H9 (cell line): ENCODE results near the gene CHURC1. TPM values are rescaled to one million over a fixed set of nuclear protein-coding genes. Genes with fewer than 3 reads are reported as not detected.

Experiments
- DNase-seq: peaks from one replicate; pipeline ENCODE4 v3.0.0-alpha.2; 2017
- H2AFZ ChIP-seq: one replicate; pipeline ENCODE4 v1.6.1; 2013; ENCODE audit warnings: mild to moderate bottlenecking, low read length, control low read depth, moderate library complexity
- H2AK5ac ChIP-seq: 2 replicates; pipeline ENCODE4 v1.6.1; 2013; ENCODE audit warnings: low read length, control low read depth, mixed read lengths; ENCODE audit not compliant: insufficient read length
- H2BK120ac ChIP-seq: one replicate; pipeline ENCODE4 v1.6.1; 2013; ENCODE audit warnings: low read depth, mild to moderate bottlenecking, low read length, control low read depth, inconsistent platforms; ENCODE audit not compliant: poor library complexity, severe bottlenecking
- H2BK12ac ChIP-seq: 2 replicates; pipeline ENCODE4 v1.6.1; 2013; ENCODE audit warnings: low read length, control low read depth, mixed read lengths, low read depth; ENCODE audit not compliant: insufficient read length
- H2BK15ac ChIP-seq: 2 replicates; pipeline ENCODE4 v1.6.1; 2013; ENCODE audit warnings: low read depth, low read length, control low read depth
- H2BK20ac ChIP-seq: one replicate; pipeline ENCODE4 v1.6.1; 2013; ENCODE audit warnings: low read depth, mild to moderate bottlenecking, low read length, control low read depth, inconsistent platforms; ENCODE audit not compliant: poor library complexity, severe bottlenecking
- H2BK5ac ChIP-seq: 2 replicates; pipeline ENCODE4 v1.6.1; 2013; ENCODE audit warnings: low read length, control low read depth, mixed read lengths; ENCODE audit not compliant: insufficient read length
- H3K14ac ChIP-seq: 2 replicates; pipeline ENCODE4 v1.6.1; 2013; ENCODE audit warnings: low read length, control low read depth; ENCODE audit not compliant: insufficient read depth
- H3K18ac ChIP-seq: 2 replicates; pipeline ENCODE4 v1.6.1; 2013; ENCODE audit warnings: low read depth, mild to moderate bottlenecking, mixed read lengths, low read length, control low read depth; ENCODE audit not compliant: insufficient read length
- H3K23ac ChIP-seq: 2 replicates; pipeline ENCODE4 v1.6.1; 2013; ENCODE audit warnings: low read length, control low read depth, mixed read lengths, low read depth; ENCODE audit not compliant: insufficient read length
- H3K23me2 ChIP-seq: 2 replicates; pipeline ENCODE4 v1.6.1; 2013; ENCODE audit warnings: low read depth, mild to moderate bottlenecking, mixed read lengths, low read length, control low read depth; ENCODE audit not compliant: insufficient read length, poor library complexity, severe bottlenecking
- H3K27ac ChIP-seq: 2 replicates; pipeline ENCODE4 v1.5.1; 2013; ENCODE audit warnings: low read length, control low read depth, mixed read lengths, low read depth; ENCODE audit not compliant: insufficient read length
- H3K27me3 ChIP-seq: 2 replicates; pipeline ENCODE4 v1.6.1; 2013; ENCODE audit warnings: low read length, control low read depth, inconsistent platforms; ENCODE audit not compliant: insufficient read depth
- H3K4ac ChIP-seq: 2 replicates; pipeline ENCODE4 v1.6.1; 2013; ENCODE audit warnings: low read depth, mild to moderate bottlenecking, control low read depth, inconsistent platforms, low read length, moderate library complexity
- H3K4me1 ChIP-seq: 2 replicates; pipeline ENCODE4 v1.6.1; 2013; ENCODE audit warnings: low read length, control low read depth, inconsistent platforms; ENCODE audit not compliant: insufficient read depth
- H3K4me2 ChIP-seq: 2 replicates; pipeline ENCODE4 v1.6.1; 2013; ENCODE audit warnings: low read length, control low read depth, mixed read lengths; ENCODE audit not compliant: insufficient read length, insufficient read depth
- H3K56ac ChIP-seq: 2 replicates; pipeline ENCODE4 v1.6.1; 2013; ENCODE audit warnings: low read depth, mild to moderate bottlenecking, mixed read lengths, low read length, control low read depth; ENCODE audit not compliant: insufficient read length
- H3K79me1 ChIP-seq: 2 replicates; pipeline ENCODE4 v1.6.1; 2013; ENCODE audit warnings: low read depth, mild to moderate bottlenecking, moderate library complexity, low read length, control low read depth, inconsistent platforms; ENCODE audit not compliant: insufficient read depth, poor library complexity, severe bottlenecking
- H3K79me2 ChIP-seq: 2 replicates; pipeline ENCODE4 v1.6.1; 2013; ENCODE audit warnings: low read length, control low read depth, inconsistent platforms; ENCODE audit not compliant: insufficient read depth
- H3K9ac ChIP-seq: 2 replicates; pipeline ENCODE4 v1.6.1; 2013; ENCODE audit warnings: low read length, control low read depth, mixed read lengths; ENCODE audit not compliant: insufficient read length; ENCODE audit errors: extremely low read depth
- H3K9me3 ChIP-seq: one replicate; pipeline ENCODE4 v1.6.1; 2013; ENCODE audit warnings: low read depth, low read length, inconsistent platforms; ENCODE audit not compliant: control insufficient read depth
- H3T11ph ChIP-seq: one replicate; pipeline ENCODE4 v1.6.1; 2013; ENCODE audit warnings: mild to moderate bottlenecking, low read length, control low read depth, inconsistent platforms
- H4K20me1 ChIP-seq: one replicate; pipeline ENCODE4 v1.6.1; 2013; ENCODE audit not compliant: control insufficient read depth, insufficient read length, insufficient read depth
- H4K5ac ChIP-seq: 2 replicates; pipeline ENCODE4 v1.6.1; 2013; ENCODE audit warnings: low read depth, mild to moderate bottlenecking, mixed read lengths, low read length, control low read depth; ENCODE audit not compliant: insufficient read length
- H4K8ac ChIP-seq: replicated peaks from 2 replicates; pipeline ENCODE4 v1.6.1; 2013; ENCODE audit warnings: low read length, control low read depth, mixed read lengths, low read depth; ENCODE audit not compliant: insufficient read length
- H4K91ac ChIP-seq: 2 replicates; pipeline ENCODE4 v1.6.1; 2013; ENCODE audit warnings: low read depth, mild to moderate bottlenecking, moderate library complexity, mixed read lengths, low read length, control low read depth; ENCODE audit not compliant: insufficient read length
- H3K27ac Mint-ChIP-seq, 3 experiments: 2 replicates in 2 of 3; 3 replicates in 1 of 3; pipeline ENCODE4 v1.8.0; 2020 to 2021; ENCODE audit warnings: mixed read lengths in 3 of 3, mild to moderate bottlenecking in 1 of 3, moderate library complexity in 1 of 3
- H3K27me3 Mint-ChIP-seq: 2 replicates; pipeline ENCODE4 v1.8.0; 2021; ENCODE audit warnings: low read depth, mild to moderate bottlenecking, moderate library complexity, mixed read lengths
- H3K36me3 Mint-ChIP-seq, 3 experiments: 2 replicates in 2 of 3; 3 replicates in 1 of 3; pipeline ENCODE4 v1.8.0; 2020 to 2021; ENCODE audit warnings: low read depth in 3 of 3, mixed read lengths in 3 of 3; ENCODE audit not compliant: insufficient read depth in 1 of 3
- H3K4me1 Mint-ChIP-seq, 2 experiments: 2 replicates each; pipeline ENCODE4 v1.8.0; 2020; ENCODE audit warnings: mixed read lengths in 2 of 2
- H3K4me3 Mint-ChIP-seq, 2 experiments: 2 replicates in 1 of 2; 3 replicates in 1 of 2; pipeline ENCODE4 v1.8.0; 2020 to 2021; ENCODE audit warnings: mild to moderate bottlenecking in 2 of 2, mixed read lengths in 2 of 2, moderate library complexity in 1 of 2
- H3K9me3 Mint-ChIP-seq, 2 experiments: 2 replicates in 1 of 2; 3 replicates in 1 of 2; pipeline ENCODE4 v1.8.0; 2020; ENCODE audit warnings: mild to moderate bottlenecking in 2 of 2, mixed read lengths in 2 of 2, moderate library complexity in 1 of 2
- WGBS: extraction: QIAGEN DNeasy Blood & Tissue Kit; methylation state at CpG from one replicate; pipeline ENCODE4 v1.1.7; 2013; ENCODE audit warnings: missing lambda C conversion rate, low lambda C conversion rate, mixed read lengths; ENCODE audit not compliant: insufficient read length; ENCODE audit errors: extremely low coverage; 5-methylcytosine and 5-hydroxymethylcytosine counted together
- total RNA-seq: library from RNA; stranded (reverse); gene quantifications from 2 replicates; pipeline ENCODE4 v1.2.1, GENCODE V29; 2021
- TF ChIP-seq, protein P1 (sequence below): fragments of 200-600 bp; sonication (generic); conservative IDR thresholded peaks from 3 replicates; pipeline ENCODE4 v1.8.0; 2021; ENCODE audit warnings: antibody characterized with exemption, mild to moderate bottlenecking

The CHURC1 gene
- total RNA-seq, 1 experiment from 2014 or later, result 58.7 TPM

DNA sequence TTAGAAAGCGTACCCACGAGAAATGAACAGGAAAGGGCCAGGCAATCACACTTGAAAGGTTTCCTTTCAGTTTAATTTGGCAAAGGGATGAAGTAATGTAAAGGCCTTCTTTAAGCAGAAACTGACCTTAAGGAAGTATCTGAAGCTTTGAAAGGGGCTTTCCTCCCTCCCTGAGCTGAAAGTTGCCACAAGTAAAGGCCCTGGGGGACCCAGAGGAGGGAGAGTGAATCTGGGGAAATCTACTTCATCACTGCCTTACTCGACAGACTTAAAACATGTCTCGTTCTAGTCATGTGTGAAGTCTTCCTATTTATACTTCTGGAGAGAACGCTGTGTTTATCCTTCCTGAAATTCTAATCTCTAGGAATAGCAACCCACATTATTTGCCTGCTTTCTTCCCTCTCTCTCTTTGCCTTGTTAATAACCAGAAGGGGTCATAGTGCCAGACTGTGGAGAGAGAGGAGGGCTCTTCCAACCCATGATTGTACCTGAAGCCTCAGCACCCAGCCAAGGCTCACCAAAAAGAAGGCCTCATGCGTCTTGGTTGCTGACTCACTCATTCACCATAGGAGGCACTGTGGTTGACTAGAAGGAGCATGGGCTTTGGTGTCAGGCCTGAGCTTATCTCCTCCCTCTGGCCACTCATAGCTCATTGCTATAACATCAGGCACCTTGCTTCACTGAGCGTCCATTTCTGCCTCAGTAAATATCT, 38.5 kb downstream of the CHURC1 start:
- no peak overlapping the region for H3T11ph ChIP-seq
- H2AFZ ChIP-seq, result no peak overlapping the region
- H3K18ac ChIP-seq, result no peak overlapping the region
- no peaks in the 10 kb centered on the region for H3K79me2 ChIP-seq
- no peak overlapping the region for H3K23ac ChIP-seq
- no peaks in the 10 kb centered on the region for H3K9me3 ChIP-seq
- H2BK15ac ChIP-seq, result no peak overlapping the region
- TF ChIP-seq, protein P1, sequence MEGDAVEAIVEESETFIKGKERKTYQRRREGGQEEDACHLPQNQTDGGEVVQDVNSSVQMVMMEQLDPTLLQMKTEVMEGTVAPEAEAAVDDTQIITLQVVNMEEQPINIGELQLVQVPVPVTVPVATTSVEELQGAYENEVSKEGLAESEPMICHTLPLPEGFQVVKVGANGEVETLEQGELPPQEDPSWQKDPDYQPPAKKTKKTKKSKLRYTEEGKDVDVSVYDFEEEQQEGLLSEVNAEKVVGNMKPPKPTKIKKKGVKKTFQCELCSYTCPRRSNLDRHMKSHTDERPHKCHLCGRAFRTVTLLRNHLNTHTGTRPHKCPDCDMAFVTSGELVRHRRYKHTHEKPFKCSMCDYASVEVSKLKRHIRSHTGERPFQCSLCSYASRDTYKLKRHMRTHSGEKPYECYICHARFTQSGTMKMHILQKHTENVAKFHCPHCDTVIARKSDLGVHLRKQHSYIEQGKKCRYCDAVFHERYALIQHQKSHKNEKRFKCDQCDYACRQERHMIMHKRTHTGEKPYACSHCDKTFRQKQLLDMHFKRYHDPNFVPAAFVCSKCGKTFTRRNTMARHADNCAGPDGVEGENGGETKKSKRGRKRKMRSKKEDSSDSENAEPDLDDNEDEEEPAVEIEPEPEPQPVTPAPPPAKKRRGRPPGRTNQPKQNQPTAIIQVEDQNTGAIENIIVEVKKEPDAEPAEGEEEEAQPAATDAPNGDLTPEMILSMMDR, result peak; percentile 50
- H3K4ac ChIP-seq, result no peak overlapping the region
- no peak overlapping the region for H3K27ac ChIP-seq
- H4K5ac ChIP-seq, result no peak overlapping the region
- no peak overlapping the region for H3K14ac ChIP-seq
- no CpG with 5 or more reads among the region's 7 CpGs for WGBS
- no peak overlapping the region for H2AK5ac ChIP-seq
- Mint-ChIP-seq H3K27me3 (no peaks in the 10 kb centered on the region), H3K9me3 (no peaks in the 10 kb centered on the region; a peak in 1 of 5 replicates), H3K27ac (peak overlapping the region in 2 of 3 experiments; percentile 22 to 92; a peak in 4 of 7 replicates), H3K4me3 (no peak overlapping the region), H3K36me3 (peaks cover 7 to 46% (median 38%) of the 10 kb centered on the region in 3 experiments), H3K4me1 (peaks cover 37 to 42% of the 10 kb centered on the region in 2 experiments)
- H2BK5ac ChIP-seq, result no peak overlapping the region
- H2BK120ac ChIP-seq, result no peak overlapping the region
- no peaks in the 10 kb centered on the region for H3K79me1 ChIP-seq
- no peak overlapping the region for H2BK12ac ChIP-seq
- H3K4me1 ChIP-seq, result peaks cover 14% of the 10 kb centered on the region; the same call in 1 of the 2 replicates
- no peak overlapping the region for H3K9ac ChIP-seq
- H3K4me2 ChIP-seq, result no peak overlapping the region
- H4K91ac ChIP-seq, result no peak overlapping the region
- H4K20me1 ChIP-seq, result no peaks in the 10 kb centered on the region
- H3K23me2 ChIP-seq, result no peaks in the 10 kb centered on the region
- H3K56ac ChIP-seq, result no peak overlapping the region
- H2BK20ac ChIP-seq, result no peak overlapping the region
- no peak for DNase-seq
- H4K8ac ChIP-seq, result no peak overlapping the region
- no peaks in the 10 kb centered on the region for H3K27me3 ChIP-seq
